ENCODE results near the gene WAPL.

WAPL gene

DNA sequence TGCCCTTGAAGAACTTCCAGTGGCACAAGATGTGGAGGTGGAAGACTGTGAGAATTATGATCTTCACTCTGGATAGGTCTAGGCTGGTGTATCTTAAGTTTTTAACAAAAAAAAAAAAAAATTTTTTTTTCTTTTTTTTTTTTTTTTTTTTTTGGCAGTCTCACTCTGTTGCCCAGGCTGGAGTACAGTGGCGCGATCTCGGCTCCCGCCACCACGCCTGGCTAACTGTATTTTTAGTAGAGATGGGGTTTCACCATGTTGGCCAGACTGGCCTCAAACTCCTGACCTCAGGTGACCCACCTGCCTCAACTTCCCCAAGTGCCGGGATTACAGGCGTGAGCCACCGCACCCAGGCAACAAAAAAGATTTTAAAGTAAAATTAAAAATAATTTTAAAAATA is 37.9 kb downstream of the WAPL start:
- TF ChIP-seq, protein P1, sequence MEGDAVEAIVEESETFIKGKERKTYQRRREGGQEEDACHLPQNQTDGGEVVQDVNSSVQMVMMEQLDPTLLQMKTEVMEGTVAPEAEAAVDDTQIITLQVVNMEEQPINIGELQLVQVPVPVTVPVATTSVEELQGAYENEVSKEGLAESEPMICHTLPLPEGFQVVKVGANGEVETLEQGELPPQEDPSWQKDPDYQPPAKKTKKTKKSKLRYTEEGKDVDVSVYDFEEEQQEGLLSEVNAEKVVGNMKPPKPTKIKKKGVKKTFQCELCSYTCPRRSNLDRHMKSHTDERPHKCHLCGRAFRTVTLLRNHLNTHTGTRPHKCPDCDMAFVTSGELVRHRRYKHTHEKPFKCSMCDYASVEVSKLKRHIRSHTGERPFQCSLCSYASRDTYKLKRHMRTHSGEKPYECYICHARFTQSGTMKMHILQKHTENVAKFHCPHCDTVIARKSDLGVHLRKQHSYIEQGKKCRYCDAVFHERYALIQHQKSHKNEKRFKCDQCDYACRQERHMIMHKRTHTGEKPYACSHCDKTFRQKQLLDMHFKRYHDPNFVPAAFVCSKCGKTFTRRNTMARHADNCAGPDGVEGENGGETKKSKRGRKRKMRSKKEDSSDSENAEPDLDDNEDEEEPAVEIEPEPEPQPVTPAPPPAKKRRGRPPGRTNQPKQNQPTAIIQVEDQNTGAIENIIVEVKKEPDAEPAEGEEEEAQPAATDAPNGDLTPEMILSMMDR (IDR thresholded peaks at IDR 0.05; ENCODE audit: low read depth, low read length): no peak
- H3K4me3 ChIP-seq (ENCODE audit: low read depth, low read length): no peak overlapping the region

DNA sequence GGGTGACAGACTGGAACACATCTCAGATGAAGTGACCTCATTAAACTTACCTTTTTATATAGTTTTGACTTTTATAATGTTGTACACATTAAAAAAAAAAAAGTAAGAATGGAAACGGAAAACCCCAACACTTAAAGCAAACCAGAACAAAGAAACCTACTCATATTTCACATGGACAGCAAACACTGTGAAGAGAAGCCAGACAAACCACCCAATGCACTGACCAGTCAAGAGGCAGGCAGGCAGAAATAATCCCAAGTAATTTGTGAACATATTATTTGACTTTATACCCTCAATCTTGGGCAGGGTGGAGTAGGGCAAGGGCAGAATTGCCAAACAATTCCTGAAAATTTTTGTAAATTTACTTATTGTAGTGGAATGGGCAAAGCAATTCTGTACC is 39.8 kb downstream of the WAPL start:
- H3K4me3 ChIP-seq (ENCODE audit: low read depth, low read length): no peak overlapping the region
- TF ChIP-seq, protein P1 (IDR thresholded peaks at IDR 0.05; ENCODE audit: low read depth, low read length): no peak

DNA sequence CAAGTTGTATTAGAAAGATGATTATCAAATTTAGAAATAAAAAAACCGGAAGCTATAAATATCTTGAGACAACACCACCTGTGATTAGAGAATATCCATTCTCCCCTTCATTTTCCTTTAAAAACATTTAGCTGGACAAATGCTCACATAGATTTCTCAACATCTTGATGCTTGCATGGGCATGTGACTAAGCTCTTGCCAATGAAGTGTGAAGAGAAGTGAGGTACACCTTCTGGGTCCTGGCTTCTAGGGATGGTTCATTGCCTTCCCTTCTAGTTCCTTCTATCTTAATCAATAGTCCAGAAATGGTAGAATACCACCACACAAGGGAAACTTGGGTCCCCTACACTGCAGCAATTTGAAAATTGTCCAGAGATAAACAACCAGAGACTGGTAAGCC is 41.0 kb downstream of the WAPL start:
- TF ChIP-seq, protein P1 (IDR thresholded peaks at IDR 0.05; ENCODE audit: low read depth, low read length): no peak
- no peak overlapping the region for H3K4me3 ChIP-seq (ENCODE audit: low read depth, low read length)

DNA sequence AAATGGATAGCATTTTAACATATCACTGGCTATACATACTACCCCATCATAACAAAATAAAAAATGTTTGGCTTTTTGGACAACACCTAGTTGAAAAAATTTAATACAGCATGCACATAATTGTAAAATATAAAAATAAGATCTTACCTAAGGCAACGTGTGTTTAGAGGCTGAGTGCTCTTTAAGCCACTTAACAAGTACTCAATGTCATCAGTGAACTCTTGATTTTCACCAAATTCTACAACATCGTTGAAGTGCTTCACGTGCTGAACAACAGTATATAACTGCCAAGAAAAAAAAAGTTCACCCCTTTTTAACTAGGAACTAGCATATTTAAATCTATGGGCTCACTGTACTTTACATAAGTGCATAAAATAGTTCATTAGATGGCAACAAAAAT is 49.5 kb downstream of the WAPL start:
- no peak overlapping the region for H3K4me3 ChIP-seq (ENCODE audit: low read depth, low read length)
- TF ChIP-seq, protein P1 (IDR thresholded peaks at IDR 0.05; ENCODE audit: low read depth, low read length): no peak

DNA sequence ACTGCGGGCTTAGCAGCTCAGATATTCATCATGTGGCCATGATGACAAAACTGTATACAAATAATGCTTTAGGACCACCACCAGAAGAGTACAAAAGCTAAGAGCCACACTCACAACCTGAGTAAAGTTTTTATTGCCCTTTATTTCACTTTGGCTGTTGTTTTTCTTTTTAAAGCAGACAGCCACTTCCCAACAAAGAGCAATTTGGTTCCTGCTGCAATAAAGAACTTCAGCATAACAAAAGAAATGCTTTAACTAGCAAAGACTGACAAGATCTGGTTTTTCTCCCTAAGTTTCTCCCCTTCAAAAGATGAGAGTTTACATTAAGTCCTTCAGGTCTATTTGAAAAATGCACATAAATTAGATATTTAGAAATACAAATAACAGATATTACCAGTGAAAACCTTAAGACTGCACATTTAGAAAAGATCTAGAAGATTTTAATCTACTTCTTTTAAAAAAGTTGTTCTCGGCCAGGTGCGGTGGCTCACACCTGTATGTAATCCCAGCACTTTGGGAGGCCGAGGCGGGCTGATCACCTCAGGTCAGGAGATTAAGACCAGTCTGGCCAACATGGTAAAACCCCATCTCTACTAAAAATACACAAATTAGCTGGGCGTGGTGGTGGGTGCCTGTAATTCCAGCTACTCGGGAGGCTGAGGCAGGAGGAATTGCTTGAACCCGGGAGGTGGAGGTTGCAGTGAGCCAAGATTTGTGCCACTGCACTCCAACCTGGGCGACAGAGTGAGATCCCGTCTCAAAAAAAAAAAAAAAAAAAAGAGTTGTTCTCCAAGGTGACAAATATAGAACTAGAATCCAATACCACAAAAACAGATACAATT is 59.4 kb downstream of the WAPL start:
- no peak overlapping the region for H3K4me3 ChIP-seq (ENCODE audit: low read depth, low read length)
- TF ChIP-seq, protein P1 (IDR thresholded peaks at IDR 0.05; ENCODE audit: low read depth, low read length): no peak

DNA sequence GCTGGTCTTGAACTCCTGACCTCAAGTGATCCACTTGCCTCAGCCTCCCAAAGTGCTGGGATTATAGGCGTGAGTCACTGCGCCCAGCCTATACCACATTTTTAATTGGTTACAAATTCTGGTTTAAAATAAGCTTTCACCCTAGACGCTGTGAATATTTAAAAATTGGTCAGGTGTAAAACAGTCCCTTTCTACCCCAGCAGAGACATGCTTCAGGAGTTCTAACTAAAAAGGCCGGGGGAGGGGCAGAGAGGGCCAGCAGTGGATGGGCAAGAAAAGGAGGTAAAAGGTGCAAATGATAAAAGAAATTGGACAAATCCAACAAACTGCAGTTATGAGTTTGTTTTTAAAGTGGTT is 70.0 kb downstream of the WAPL start:
- TF ChIP-seq, protein P1 (IDR thresholded peaks at IDR 0.05; ENCODE audit: low read depth, low read length): no peak
- H3K4me3 ChIP-seq (ENCODE audit: low read depth, low read length): no peak overlapping the region

DNA sequence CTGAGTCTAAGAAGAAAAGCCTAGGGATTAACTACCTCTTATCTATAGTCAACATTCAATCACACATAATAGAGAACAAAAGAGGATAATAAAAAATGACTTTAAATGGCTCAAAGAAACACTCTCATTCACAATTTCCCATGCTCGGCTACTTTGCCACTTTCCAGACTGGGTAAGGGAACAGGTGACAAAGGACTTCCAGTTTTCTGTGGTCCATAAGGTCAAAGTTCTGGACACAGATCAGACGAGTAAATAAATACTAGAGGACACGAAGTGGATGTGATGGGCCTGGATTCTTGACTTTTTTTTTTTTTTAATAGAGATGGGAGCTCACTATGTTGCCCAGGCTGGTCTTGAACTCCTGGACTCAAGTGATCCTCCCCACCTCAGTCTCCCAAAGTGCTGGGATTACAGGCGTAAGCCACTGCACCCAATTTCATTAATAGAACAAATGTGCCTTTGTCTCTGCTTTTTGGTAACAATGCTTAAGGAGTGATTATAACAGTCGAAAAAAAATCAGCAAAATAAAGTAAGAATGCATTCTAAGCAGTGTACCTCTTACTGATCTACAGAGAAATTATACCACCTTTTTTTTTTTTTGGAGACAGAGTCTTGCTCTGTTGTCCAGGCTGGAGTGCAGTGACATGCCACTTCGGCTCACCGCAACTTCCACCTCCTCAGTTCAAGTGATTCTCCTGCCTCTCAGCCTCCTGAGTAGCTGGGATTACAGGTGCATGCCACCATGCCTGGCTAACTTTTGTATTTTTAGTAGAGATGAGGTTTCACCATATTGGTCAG is 70.6 kb downstream of the WAPL start:
- no peak overlapping the region for H3K4me3 ChIP-seq (ENCODE audit: low read depth, low read length)
- TF ChIP-seq, protein P1 (IDR thresholded peaks at IDR 0.05; ENCODE audit: low read depth, low read length): no peak

Measured in WI38 (cell line).